ENCODE data around the gene SEMA6A.

The SEMA6A gene

GRCh38 chr5:116488356-116489041, 86.1 kb downstream of the SEMA6A start:
- no peak for DNase-seq

GRCh38 chr5:116487045-116487444, 87.6 kb downstream of the SEMA6A start:
- DNase-seq: no peak

GRCh38 chr5:116486588-116486987, 88.0 kb downstream of the SEMA6A start:
- no peak for DNase-seq

- no peak for DNase-seq
These were observed 90.0 kb downstream of the SEMA6A start for GRCh38 chr5:116484645-116485044.

GRCh38 chr5:116482394-116482793, 92.2 kb downstream of the SEMA6A start:
- DNase-seq: no peak

GRCh38 chr5:116480894-116481510, 93.6 kb downstream of the SEMA6A start:
- DNase-seq: no peak

GRCh38 chr5:116479776-116480675, 94.6 kb downstream of the SEMA6A start:
- no peak for DNase-seq

- no peak for DNase-seq
These were observed 96.1 kb downstream of the SEMA6A start for GRCh38 chr5:116478491-116478890.

- no peak for DNase-seq
These were observed 97.6 kb downstream of the SEMA6A start for GRCh38 chr5:116476897-116477537.

- DNase-seq: no peak
These were observed 99.3 kb downstream of the SEMA6A start for GRCh38 chr5:116475338-116475737.

GRCh38 chr5:116473706-116474105, 100.9 kb downstream of the SEMA6A start:
- DNase-seq: no peak

GRCh38 chr5:116472274-116472673, 102.3 kb downstream of the SEMA6A start:
- DNase-seq: peak in 1 of 2 experiments; percentile 14

- DNase-seq: peak in 1 of 2 experiments; percentile 4
These were observed 105.0 kb downstream of the SEMA6A start for GRCh38 chr5:116469631-116470030.

GRCh38 chr5:116468583-116468982, 106.0 kb downstream of the SEMA6A start:
- DNase-seq: no peak

- peak in 1 of 2 experiments; percentile 5 for DNase-seq
These were observed 107.2 kb downstream of the SEMA6A start for GRCh38 chr5:116467465-116467843.

GRCh38 chr5:116466727-116467464, 107.7 kb downstream of the SEMA6A start:
- no peak for DNase-seq

- DNase-seq: no peak
These were observed 109.2 kb downstream of the SEMA6A start for GRCh38 chr5:116465411-116465810.

- DNase-seq: no peak
These were observed 110.4 kb downstream of the SEMA6A start for GRCh38 chr5:116464144-116464708.

- no peak for DNase-seq
These were observed 112.1 kb downstream of the SEMA6A start for GRCh38 chr5:116462500-116462899.

GRCh38 chr5:116459301-116459700, 115.3 kb downstream of the SEMA6A start:
- no peak for DNase-seq

GRCh38 chr5:116457062-116457461, 117.6 kb downstream of the SEMA6A start:
- no peak for DNase-seq

- no peak for DNase-seq
These were observed 118.6 kb downstream of the SEMA6A start for GRCh38 chr5:116456036-116456435.
